BE2C (cell line): ENCODE measurements around the gene KLF12.

Experiments
- DNase-seq: peaks from one replicate; pipeline ENCODE4 v3.0.0-alpha.2; 2020
- H3K27me3 ChIP-seq: fragments of 250-450 bp; sonication (Bioruptor Pico); 2 replicates; pipeline ENCODE4 v1.5.1; 2020; ENCODE audit warnings: mild to moderate bottlenecking
- H3K36me3 ChIP-seq: fragments of 250-450 bp; sonication (Bioruptor Pico); 2 replicates; pipeline ENCODE4 v1.5.1; 2020; ENCODE audit warnings: mild to moderate bottlenecking
- H3K4me1 ChIP-seq: fragments of 250-450 bp; sonication (Bioruptor Pico); 2 replicates; pipeline ENCODE4 v1.5.1; 2020
- H3K4me3 ChIP-seq: 2 replicates; pipeline ENCODE4 v1.5.1; 2011; ENCODE audit warnings: low read depth, low read length
- H3K9me3 ChIP-seq: fragments of 250-450 bp; sonication (Bioruptor Pico); 2 replicates; pipeline ENCODE4 v1.5.1; 2020
- TF ChIP-seq, protein P1 (sequence below): IDR thresholded peaks from 2 replicates; pipeline ENCODE4 v1.5.1; 2012; ENCODE audit warnings: mild to moderate bottlenecking, low read depth, low read length

KLF12 gene

DNA sequence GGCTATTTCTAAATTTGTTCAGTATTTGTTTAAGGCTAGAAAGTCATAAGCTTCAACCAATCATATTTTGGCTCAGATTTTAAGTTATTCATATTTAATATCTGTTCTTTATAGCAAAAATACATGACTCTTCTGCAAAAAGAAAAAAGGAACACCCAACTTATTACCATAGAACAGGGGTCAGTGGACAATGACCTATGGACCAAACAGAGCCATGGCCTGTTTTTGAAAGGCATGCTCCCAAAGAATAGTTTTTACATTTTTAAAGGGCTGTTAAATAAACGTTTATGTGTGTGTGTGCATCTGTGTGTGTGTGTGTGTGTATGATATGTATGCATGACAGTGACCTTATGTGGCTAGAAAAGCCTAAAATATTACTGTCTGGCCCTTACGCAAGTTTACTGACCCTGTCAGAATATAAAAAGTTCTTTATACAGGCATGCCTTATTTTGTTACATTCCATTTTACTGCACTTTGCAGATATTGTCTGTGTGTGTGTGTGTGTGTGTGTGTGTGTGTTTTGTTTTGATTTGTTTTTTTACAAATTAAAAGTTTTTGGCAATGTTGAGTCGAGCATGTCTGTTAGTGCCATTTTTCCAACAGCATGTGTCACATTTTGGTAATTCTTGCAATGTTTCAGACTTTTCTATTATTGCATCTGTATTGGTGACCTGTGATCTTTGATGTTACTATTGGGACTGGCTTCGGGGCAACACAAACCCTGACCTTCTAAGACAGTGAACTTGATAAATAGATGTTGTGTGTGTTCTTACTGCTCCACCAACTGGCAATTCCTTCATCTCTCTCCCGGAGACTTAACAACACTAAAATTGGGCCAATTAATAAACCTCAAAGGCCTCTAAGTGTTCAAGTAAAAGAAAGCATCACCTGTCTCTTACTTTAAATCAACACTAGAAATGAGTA is 22.0 kb downstream of the KLF12 start:
- DNase-seq, result no peak
- H3K9me3 ChIP-seq, result no peaks in the 10 kb centered on the region
- H3K4me3 ChIP-seq, result no peak overlapping the region
- no peaks in the 10 kb centered on the region for H3K27me3 ChIP-seq
- no peaks in the 10 kb centered on the region for H3K4me1 ChIP-seq
- TF ChIP-seq, protein P1, sequence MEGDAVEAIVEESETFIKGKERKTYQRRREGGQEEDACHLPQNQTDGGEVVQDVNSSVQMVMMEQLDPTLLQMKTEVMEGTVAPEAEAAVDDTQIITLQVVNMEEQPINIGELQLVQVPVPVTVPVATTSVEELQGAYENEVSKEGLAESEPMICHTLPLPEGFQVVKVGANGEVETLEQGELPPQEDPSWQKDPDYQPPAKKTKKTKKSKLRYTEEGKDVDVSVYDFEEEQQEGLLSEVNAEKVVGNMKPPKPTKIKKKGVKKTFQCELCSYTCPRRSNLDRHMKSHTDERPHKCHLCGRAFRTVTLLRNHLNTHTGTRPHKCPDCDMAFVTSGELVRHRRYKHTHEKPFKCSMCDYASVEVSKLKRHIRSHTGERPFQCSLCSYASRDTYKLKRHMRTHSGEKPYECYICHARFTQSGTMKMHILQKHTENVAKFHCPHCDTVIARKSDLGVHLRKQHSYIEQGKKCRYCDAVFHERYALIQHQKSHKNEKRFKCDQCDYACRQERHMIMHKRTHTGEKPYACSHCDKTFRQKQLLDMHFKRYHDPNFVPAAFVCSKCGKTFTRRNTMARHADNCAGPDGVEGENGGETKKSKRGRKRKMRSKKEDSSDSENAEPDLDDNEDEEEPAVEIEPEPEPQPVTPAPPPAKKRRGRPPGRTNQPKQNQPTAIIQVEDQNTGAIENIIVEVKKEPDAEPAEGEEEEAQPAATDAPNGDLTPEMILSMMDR, result no peak
- no peaks in the 10 kb centered on the region for H3K36me3 ChIP-seq

DNA sequence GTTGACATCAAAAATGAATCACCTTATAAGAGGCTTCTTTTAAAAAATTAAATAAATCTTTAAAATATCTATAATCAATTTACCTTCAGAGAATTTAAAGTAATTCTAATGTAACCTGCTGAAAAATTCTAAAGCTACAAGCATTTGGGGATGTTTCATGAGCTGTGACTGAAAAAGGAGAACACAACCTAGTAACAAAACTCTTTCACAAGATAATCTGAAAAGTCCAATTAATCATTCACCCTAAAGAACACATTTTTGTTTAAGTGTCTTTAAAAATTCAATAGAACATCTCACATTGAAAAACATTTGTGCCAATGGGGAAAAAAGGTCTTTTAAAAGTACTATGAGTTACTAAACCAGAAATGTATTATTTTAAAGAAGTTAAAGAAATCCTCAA is 22.8 kb downstream of the KLF12 start:
- Histone ChIP-seq H3K27me3 (no peaks in the 10 kb centered on the region), H3K4me1 (no peaks in the 10 kb centered on the region), H3K9me3 (no peaks in the 10 kb centered on the region), H3K4me3 (no peak overlapping the region), H3K36me3 (no peaks in the 10 kb centered on the region)
- no peak for DNase-seq
- TF ChIP-seq, protein P1, result no peak

DNA sequence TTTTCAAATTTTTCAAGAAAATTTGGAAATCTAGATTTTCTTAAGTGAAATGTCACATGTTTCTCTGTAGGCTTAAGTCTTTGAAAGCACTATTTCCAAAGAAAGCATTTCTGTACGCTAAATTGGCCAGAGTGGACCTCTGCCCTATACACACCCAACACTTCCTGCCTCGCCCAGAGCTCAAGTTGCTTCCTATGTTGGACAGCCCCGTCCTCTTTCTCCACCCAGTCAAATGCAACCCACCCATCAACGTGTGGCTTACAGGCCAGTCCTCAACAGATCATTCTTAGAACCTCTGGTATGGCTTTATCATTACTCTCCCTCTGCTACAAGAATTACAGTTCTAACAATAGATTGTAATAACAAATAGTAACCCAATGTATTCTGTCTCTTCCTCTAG is 24.2 kb downstream of the KLF12 start:
- Histone ChIP-seq H3K36me3 (no peaks in the 10 kb centered on the region), H3K4me3 (no peak overlapping the region), H3K4me1 (no peaks in the 10 kb centered on the region; the same call in 1 of the 2 replicates), H3K27me3 (no peaks in the 10 kb centered on the region), H3K9me3 (no peaks in the 10 kb centered on the region)
- TF ChIP-seq, protein P1, result no peak
- DNase-seq, result no peak

DNA sequence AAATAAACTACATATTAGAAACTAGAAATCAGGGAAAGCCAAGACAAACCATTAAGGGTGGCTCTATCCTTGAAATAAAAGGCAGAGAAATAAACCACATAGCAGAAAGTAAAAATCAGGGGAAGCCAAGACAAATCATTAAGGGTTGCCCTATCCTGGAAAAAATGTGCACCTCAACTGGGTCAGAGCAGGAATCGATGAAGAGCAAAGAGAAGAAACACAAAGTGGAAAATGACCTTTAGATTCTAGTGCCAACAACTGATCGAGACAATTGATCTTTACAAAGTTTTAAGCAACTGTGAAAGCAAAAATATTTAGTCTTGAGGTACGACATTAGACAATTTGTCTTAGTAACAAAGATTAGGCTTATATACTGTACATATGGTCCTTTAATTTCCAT is 26.6 kb downstream of the KLF12 start:
- no peak for DNase-seq
- Histone ChIP-seq H3K4me1 (peaks cover 13% of the 10 kb centered on the region), H3K9me3 (no peaks in the 10 kb centered on the region), H3K4me3 (no peak overlapping the region), H3K36me3 (no peaks in the 10 kb centered on the region), H3K27me3 (no peaks in the 10 kb centered on the region)
- TF ChIP-seq, protein P1, result no peak

DNA sequence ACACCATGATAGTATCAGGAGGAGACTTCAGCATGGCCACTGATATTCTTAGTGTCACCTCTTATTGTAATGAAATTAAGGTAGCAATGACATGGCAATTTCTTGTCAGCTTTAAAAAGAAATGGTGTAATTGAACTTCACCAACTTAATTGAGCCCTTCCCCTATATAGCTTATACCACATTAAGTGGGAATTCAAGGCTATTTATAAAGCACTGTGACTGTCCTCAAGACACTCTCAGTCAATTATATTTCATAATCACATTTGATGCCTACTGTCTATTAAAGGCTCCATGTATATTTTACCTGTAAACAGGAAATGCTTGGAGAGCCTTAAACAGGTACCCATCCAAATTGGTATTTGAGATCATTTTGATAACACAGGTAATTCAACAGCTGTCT is 28.3 kb downstream of the KLF12 start:
- H3K4me1 ChIP-seq, result peaks cover 13% of the 10 kb centered on the region
- H3K9me3 ChIP-seq, result no peaks in the 10 kb centered on the region
- TF ChIP-seq, protein P1, result no peak
- no peak overlapping the region for H3K4me3 ChIP-seq
- no peaks in the 10 kb centered on the region for H3K27me3 ChIP-seq
- no peak for DNase-seq
- no peaks in the 10 kb centered on the region for H3K36me3 ChIP-seq

DNA sequence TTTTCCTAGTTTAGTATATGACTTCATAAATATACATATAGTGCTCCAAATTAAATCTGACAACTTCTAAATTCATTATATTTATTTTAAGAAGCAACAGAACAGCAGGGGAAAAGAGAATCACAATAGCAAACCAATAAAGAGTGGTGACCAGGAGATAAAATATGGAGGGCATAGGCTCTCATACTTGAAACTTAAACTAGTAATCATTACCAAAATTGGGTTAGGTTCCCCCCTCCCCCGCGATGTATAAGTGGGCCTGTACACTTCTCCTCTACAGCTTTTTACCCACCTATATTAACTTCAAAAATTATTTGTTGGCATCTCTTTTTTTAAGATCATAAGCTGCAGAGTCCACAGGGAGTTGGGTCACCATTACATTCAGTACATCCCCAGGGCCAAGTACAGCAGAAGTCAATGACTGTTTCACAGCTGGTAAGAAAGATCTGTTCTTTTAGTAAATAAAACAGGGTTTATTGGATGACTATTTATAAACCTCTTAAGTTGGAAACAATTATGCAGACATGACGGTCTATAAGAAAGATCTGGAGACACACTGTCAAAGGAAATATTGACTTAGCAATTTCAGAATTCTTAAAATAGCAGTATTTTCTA is 29.4 kb downstream of the KLF12 start:
- TF ChIP-seq, protein P1, result no peak
- Histone ChIP-seq H3K27me3 (no peaks in the 10 kb centered on the region), H3K9me3 (no peaks in the 10 kb centered on the region), H3K4me3 (no peak overlapping the region), H3K4me1 (peaks cover 13% of the 10 kb centered on the region), H3K36me3 (no peaks in the 10 kb centered on the region)
- no peak for DNase-seq
